ENCODE measurements around the gene NUDC.

The NUDC gene

DNA sequence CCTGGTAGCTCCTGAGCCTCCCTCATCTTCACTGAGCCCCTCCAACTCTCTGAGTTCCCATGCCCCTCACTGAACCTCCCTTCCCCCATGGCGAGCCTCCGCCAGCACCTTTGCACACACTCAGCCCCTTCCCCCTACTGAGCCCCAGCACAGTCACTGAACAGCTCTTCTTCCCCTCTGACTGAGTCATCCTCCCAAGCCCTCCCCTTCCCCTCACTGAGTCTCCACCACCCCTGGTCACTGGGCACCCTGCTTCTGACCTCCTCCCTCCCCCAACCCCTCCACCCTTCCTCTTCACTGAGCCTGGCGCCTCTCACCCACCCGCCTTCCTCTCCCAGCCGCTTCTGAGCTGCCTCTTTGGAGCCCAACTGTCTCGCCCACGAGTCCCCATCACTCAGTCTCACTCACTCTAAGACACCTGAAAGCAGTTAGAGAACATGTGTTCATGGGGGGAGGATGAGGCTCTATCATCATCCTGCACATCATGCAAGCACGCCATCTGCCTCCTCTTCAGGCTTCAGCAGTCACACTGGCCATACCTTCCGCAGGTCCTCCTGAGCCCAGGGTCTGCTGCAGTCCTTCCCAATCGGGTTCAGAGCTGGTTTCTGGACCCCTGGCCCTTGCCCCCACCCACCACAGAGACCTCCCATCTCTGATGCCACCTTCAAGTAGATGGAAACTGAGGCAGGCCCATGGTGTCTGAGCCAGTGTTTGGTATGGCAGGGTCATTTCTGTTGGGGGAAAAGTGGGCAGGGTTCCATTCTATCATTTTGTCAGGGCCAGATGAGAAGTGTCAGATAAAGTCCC, 70.0 kb downstream of the NUDC start:
- DNase-seq = no peak

GRCh38 chr1:26993237-26994019, 71.9 kb downstream of the NUDC start, which contains the start of gene TRNP1:
Gene TRNP1 (plus strand): TSS chr1:26993692. CDS start chr1:26993787, 95 bp downstream.
- peak; percentile 57 to 62 for DNase-seq

GRCh38 chr1:26994020-26994786, 72.7 kb downstream of the NUDC start:
- no peak for DNase-seq

GRCh38 chr1:26994787-26995517, 73.4 kb downstream of the NUDC start:
- DNase-seq = no peak

- DNase-seq = no peak
Measured at GRCh38 chr1:26996024-26996423, 74.5 kb downstream of the NUDC start.

Measured in stimulated activated CD4-positive, alpha-beta T cell treated with anti-CD3 and anti-CD28 coated beads, Interleukin-2, amount 100 ng/mL, for 48 hours (primary cell).